HG02623 (cell line): ENCODE data around the gene CARD19.

ENCODE experiments used
- ATAC-seq: cut with Tn5 transposase; IDR thresholded peaks from one replicate; pipeline ENCODE4 v1.9.1; 2021; ENCODE audit warnings: moderate library complexity; ENCODE audit not compliant: unreplicated experiment

Gene CARD19

GRCh38 chr9:93086447-93087224 lies 9.4 kb upstream of the CARD19 start:
- ATAC-seq, result no peak

- ATAC-seq, result no peak
Observed at GRCh38 chr9:93087971-93088655, 7.9 kb upstream of the CARD19 start.

GRCh38 chr9:93088656-93089015 lies 7.4 kb upstream of the CARD19 start:
- no peak for ATAC-seq

- no peak for ATAC-seq
Observed at GRCh38 chr9:93089024-93089423, 7.0 kb upstream of the CARD19 start.

GRCh38 chr9:93089481-93089991 lies 6.5 kb upstream of the CARD19 start:
- ATAC-seq, result no peak

- no peak for ATAC-seq
Observed at GRCh38 chr9:93090091-93090655, 5.8 kb upstream of the CARD19 start.

GRCh38 chr9:93091056-93091452 lies 5.0 kb upstream of the CARD19 start:
- no peak for ATAC-seq

GRCh38 chr9:93091453-93092081 lies 4.5 kb upstream of the CARD19 start:
- ATAC-seq, result no peak

- ATAC-seq, result no peak
Observed at GRCh38 chr9:93092251-93092991, 3.6 kb upstream of the CARD19 start.

GRCh38 chr9:93093127-93093876 lies 2.7 kb upstream of the CARD19 start:
- ATAC-seq, result no peak

- ATAC-seq, result no peak
Observed at GRCh38 chr9:93093877-93094657, 1.9 kb upstream of the CARD19 start.

- ATAC-seq, result no peak
Observed at GRCh38 chr9:93094658-93095204, 1.3 kb upstream of the CARD19 start.

- ATAC-seq, result peak; percentile 60
Observed at GRCh38 chr9:93095205-93096130, 549 bp upstream of the CARD19 start.

GRCh38 chr9:93096811-93097382 lies 880 bp downstream of the CARD19 start:
- ATAC-seq, result no peak

GRCh38 chr9:93097511-93098201 lies 1.6 kb downstream of the CARD19 start:
- no peak for ATAC-seq

- ATAC-seq, result no peak
Observed at GRCh38 chr9:93098236-93098946, 2.4 kb downstream of the CARD19 start.
